LHCN-M2 (cell line): Measurements from ENCODE around the gene CACNA1G. TPM values are rescaled to one million over a fixed set of nuclear protein-coding genes. Genes with fewer than 3 reads are reported as not detected.

Experiments used
- DNase-seq: peaks from one replicate; pipeline ENCODE4 v3.0.0-alpha.2; 2012; ENCODE audit warnings: low read depth
- total RNA-seq: library from RNA; depleted of rRNA; stranded (reverse); fragments of >200 nt; gene quantifications from 2 replicates; pipeline ENCODE4 v1.2.3, GENCODE V29; 2014

The CACNA1G gene
- total RNA-seq, 1 experiment from 2014 or later, result under 0.01 TPM

GRCh38 chr17:50630524-50631194 is 70.1 kb downstream of the CACNA1G start:
- no peak for DNase-seq

GRCh38 chr17:50631195-50631907 is 70.8 kb downstream of the CACNA1G start:
- DNase-seq, result no peak

DNA sequence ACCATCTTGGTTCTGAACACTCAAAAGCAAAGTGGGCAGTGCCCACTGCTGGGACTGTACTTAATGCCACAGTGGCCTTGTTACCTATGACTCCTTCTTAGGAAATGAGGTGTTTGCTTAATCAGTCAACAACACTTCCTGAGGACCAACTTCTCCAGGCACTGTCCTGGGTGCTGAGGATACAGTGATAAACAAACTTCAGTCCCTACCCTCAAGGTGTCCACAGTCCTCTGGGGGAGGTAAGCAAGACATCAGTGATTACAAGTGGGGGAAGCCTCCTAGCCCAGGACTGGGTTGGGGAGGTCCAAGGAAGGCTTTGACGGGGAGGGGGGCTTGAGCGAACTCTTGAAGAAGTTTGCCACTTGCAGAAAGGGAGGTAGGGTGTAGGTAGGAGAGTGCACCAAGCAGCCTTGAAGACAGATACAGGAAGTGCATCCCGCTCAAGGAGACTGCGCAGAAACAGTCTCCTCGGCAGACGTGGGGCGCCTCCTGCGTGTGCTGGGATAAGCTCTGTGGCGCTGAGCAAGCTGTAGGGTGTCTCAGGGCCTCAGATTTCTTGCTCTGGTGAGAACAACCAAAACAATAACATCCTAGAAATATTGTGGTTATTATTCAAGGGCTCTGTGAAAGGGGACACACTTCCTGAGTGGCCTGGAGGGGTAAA is 71.5 kb downstream of the CACNA1G start:
- no peak for DNase-seq

- no peak for DNase-seq
Measured at GRCh38 chr17:50632637-50633036, 72.1 kb downstream of the CACNA1G start.

DNA sequence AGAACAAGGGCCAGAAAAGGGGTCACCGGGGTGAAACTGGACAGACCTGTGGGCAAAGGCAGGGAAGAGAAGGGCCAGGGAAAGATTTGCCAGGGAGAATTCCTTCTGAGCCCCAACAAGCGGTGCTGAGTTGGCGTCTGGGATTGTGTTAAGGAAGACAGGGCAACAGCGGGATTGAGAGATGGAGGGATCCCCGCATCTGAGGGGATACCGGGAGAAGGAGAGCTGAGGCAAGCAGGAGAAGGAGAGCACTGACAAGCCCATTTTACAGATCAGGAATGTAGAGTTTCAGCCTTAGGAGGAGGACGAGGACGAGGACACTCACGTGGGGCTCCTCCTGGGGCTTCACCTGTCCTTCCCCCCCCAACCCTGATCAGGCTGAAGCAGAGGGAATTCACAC is 73.2 kb downstream of the CACNA1G start:
- no peak for DNase-seq

DNA sequence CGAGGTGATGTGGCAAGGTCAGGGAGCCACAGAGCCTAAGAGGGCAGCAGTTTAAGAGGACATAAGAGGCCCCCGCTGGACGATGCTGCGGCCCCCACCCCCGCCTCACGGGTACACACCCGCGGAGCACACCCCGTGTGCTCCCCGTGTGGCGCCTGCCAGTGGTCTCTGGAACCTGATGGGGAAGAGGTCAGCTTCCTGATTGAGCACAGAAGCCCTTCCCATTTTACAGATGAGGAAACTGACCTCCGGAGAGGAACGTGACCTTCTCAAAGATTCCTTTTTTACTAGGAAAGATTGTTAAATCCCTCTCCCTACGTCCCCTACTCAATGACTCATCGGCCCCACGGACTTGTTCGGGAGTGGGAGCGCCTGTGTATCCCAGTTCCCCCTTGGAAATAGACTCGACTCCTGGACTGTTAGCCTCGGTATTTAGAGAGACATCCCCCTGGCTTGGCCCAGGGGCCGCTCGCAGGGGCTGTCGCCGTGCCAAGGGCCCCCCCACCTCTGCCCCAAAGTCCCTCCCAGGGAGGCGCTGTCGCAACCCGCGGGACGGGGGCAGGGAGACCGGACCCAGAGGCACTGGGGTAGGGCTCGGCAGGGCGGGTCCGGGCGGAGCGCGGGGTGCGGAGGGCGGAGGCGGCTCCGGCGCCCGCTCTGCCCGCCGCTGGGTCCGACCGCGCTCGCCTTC is 73.9 kb downstream of the CACNA1G start, which contains the start of gene ABCC3:
TSS of gene ABCC3 (plus strand) at position 658 of the 691 bp plus-strand sequence. CDS start 56 bp downstream, outside the sequence.
- peak; percentile 44 for DNase-seq

DNA sequence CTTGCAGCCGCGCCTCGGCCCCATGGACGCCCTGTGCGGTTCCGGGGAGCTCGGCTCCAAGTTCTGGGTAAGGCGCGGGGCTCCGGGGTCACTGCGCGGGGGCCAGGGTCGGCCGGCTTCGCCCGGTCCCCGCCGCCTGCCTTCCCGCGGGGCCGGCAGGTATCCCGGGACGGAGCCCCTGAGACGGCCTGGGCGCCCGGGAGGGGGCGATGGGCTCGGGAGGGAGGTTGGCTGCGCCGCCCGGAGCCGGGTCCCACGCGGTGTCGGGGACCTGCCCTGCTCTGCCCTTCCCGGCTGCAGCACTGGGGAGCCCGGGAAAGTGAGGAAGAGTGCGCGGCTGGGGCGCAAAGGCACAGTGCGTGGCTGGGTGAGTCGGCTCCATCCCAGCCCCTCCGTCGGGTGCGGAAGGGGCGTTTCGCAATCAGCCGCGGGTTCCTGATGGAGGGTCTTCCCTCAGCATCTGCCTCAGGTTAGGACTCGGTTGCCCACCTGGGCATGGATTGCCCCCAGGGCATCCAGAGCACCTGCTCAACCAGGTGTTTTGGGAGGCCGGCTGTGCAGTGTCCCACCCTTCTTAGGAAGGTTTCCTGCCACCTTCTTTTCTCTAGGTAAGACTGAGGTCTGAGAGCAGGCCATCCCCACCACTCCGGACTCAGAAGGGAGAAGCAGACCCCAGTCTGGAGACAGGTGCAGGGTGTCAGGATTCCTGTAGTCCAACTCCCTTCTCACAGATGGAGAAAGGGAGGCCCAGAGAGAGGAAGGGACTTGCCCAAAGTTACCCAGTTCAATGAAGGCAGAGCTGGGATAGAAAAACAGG is 74.6 kb downstream of the CACNA1G start:
- no peak for DNase-seq

DNA sequence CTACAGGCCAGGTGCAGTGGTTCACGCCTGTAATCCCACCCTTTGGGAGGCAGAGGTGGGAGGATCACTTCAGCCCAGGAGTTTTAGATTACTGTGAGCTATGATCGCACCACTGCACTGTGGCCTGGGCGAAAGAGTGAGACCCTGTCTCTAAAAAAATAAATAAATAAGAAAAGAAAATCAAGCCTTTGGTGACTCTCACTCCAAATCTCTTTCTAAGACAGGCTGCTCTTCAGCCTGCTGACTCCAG is 75.1 kb downstream of the CACNA1G start:
- DNase-seq, result no peak

- DNase-seq, result no peak
Measured at GRCh38 chr17:50635982-50636803, 75.7 kb downstream of the CACNA1G start.

DNA sequence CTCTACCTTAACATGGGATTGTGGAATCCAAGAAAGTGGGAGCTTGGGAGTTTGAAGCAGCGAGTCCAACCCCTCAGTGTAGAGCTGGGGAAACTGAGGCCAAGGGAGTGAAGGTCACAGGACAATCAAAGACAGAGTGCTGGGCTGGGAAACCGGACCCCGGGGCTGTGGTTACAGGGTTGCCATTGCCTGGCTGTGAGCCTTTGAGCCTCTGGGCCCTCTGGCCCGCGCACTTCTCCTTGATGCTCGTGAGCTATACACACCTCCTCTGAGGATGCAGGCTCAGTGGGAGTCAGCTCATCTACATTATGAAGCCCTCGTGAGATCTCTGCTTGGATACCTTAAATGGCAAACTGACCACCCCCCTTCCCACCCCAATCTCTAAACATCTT is 76.3 kb downstream of the CACNA1G start:
- DNase-seq, result no peak

- DNase-seq, result no peak
Measured at GRCh38 chr17:50637829-50638605, 77.5 kb downstream of the CACNA1G start.

- no peak for DNase-seq
Measured at GRCh38 chr17:50638606-50638965, 78.1 kb downstream of the CACNA1G start.

DNA sequence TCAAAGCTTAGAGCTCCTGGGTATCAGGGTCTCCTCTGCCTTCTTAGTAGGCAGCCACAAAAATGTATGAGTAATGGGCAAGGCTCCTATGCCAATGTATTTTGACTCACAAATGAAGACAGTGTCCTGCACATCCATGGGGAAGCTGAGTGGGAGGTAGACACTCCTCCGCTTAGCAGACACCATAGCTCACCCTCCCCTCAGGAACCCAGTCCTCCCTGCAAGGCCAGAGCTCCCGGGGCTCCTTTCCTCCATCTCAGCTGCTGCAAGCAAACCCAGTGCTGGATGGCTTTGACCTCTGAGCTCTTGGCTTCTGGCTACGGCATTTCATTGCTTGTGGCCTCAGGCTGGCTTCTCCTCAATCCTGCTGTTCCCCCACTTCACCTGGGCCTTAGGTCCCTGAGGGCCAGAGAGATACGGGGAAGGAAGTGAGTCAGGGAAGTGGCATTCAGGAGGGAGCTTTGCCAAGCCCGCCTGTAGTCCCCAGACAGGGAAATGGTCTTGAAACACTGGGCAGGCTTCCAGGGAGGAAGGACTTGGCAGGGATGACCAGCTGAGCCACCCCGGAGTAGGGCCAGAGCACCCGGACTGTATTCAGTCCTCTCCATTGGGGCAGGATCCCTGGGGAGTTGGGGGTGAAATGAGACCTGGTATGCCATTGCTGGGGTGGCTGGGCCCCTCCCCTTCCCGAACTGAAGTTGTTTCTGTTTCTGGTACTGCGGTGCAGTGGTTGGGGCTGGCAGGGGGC is 78.6 kb downstream of the CACNA1G start:
- peak; percentile 98 for DNase-seq

- no peak for DNase-seq
Measured at GRCh38 chr17:50640686-50641351, 80.3 kb downstream of the CACNA1G start.

DNA sequence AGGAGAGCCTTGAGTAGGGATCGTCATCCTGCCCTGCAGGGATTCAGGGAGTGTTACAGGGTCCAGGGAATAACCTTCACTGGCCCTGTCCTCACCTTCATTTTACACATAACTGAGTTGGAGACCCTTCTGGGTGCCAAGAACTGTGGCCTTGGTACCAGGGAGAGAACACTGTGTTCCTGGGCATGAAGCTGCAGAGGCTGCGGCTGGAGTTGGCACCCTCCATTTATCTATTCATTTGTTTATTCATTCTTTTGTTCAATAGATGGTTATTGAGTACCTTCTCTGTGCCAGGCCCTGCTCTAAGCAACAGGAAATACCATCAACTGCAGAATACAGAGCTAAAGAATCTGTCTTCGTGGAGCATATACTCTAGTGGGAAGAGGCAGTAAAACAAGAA is 80.8 kb downstream of the CACNA1G start:
- DNase-seq, result no peak

DNA sequence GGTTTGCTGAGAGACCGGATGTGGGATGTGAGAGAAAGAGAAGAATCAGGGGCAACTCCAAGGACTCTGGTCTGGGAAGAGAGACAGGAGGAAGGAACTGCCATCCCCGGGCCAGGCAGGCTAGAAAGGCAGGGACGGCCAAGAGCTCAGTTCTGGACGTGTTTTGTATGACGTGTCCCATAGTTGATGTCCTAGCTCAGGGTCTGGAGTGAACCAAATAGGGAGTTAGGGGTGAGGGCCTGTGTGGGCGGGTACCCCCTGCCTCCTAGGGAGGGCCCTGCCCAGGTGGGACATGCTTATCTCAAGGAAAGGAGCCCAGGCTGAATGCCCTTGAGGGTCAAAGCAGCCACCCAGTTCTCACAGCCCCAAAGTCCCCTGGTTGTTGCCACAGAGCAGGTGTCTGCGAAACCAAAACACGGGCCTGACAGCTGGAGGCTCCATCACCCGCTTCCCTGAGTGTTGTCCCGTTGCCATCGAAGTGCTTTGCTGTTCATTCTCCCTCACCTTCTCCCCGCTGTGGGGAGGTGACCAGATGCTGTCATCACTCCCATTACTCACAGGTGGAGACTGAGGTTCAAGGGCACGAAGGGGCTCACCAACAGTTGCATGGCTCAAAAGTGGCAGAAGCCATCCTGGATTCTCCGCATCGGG is 81.7 kb downstream of the CACNA1G start:
- DNase-seq, result no peak

- DNase-seq, result no peak
Measured at GRCh38 chr17:50642722-50643656, 82.5 kb downstream of the CACNA1G start.
